ENCODE measurements around the gene MORN1. TPM values are rescaled to one million over a fixed set of nuclear protein-coding genes. Genes with fewer than 3 reads are reported as not detected.

The MORN1 gene
- total and polyA plus RNA-seq, 2 of the 8 experiments (the other 6 are each of a cell fraction or from before 2014, with no cell fraction given) = 5.0 to 9.1 TPM

DNA sequence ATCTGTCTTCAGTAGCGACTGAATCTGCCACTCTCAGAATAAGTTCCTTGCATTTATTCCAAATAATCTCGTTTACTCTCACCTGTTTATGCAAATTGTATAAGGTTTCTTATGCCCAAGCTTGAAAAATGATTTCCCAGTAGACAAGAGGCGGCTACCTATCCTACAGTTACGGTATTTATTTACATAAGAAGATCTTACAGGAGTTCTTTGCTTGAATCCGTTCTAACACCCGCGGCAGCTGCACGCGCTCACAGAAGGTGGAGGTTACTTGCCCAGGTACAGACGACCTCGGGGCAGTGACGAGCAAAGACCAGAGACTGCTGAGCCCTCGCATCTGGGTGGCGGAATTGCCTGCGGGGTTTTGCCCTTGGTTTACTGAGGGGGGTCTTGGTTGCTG is 83.4 kb downstream of the MORN1 start:
- Histone ChIP-seq H3K27ac (ENCODE audit: low read depth, low read length) (no peak overlapping the region), H2BK15ac (ENCODE audit: low read length) (no peak overlapping the region), H3K14ac (ENCODE audit: insufficient read length) (no peak overlapping the region), H2BK12ac (ENCODE audit: low read depth, low read length) (no peak overlapping the region), H2AFZ (ENCODE audit: low read length) (no peak overlapping the region), H2AK5ac (ENCODE audit: low read depth, low read length) (no peak overlapping the region), H2BK20ac (ENCODE audit: low read length) (no peak overlapping the region), H3K4me3 (ENCODE audit: extremely low read depth in 1 of 4, insufficient read depth in 2 of 4, low read depth in 3 of 4, low read length in 4 of 4) (no peak overlapping the region), H3K79me2 (ENCODE audit: control insufficient read depth in 1 of 2, insufficient read depth in 2 of 2, low read length in 2 of 2) (no peaks in the 10 kb centered on the region; a peak in 1 of 4 replicates), H2BK5ac (ENCODE audit: low read depth, low read length) (no peak overlapping the region), H3K23me2 (ENCODE audit: low read depth, low read length) (no peaks in the 10 kb centered on the region), H4K5ac (ENCODE audit: insufficient read length, low read depth, low read length) (no peak overlapping the region), H3K9me3 (ENCODE audit: insufficient read depth in 2 of 2, low read depth in 1 of 2, low read length in 1 of 2) (no peaks in the 10 kb centered on the region), H3K18ac (ENCODE audit: extremely low read depth, low read length) (no peak overlapping the region), H4K91ac (replicated peaks; ENCODE audit: insufficient read length, low read length) (no peak overlapping the region), H4K8ac (ENCODE audit: extremely low read depth, insufficient read depth, low read length) (no peak overlapping the region), H3K23ac (ENCODE audit: insufficient read length) (no peak overlapping the region), H3K9ac (replicated peaks in 1 of 4; ENCODE audit: extremely low read depth in 1 of 4, low read depth in 3 of 4, low read length in 3 of 4) (no peak overlapping the region), H3K4me2 (ENCODE audit: insufficient read depth in 1 of 2, low read depth in 2 of 2, low read length in 2 of 2) (no peak overlapping the region), H3K56ac (replicated peaks; ENCODE audit: insufficient read length, low read depth, low read length) (no peak overlapping the region), H3K4me1 (replicated peaks in 1 of 4; ENCODE audit: control insufficient read depth in 3 of 4, insufficient read depth in 4 of 4, low read length in 3 of 4) (peaks cover 4 to 20% (median 10%) of the 10 kb centered on the region in 4 experiments), H2BK120ac (replicated peaks; ENCODE audit: low read depth, low read length) (no peak overlapping the region), H4K20me1 (replicated peaks in 1 of 2; ENCODE audit: control insufficient read depth in 1 of 2, insufficient read depth in 2 of 2, low read length in 2 of 2) (peaks cover 5 to 13% of the 10 kb centered on the region in 2 experiments), H3K27me3 (replicated peaks in 1 of 4; ENCODE audit: control insufficient read depth in 3 of 4, extremely low read depth in 1 of 4, insufficient read depth in 3 of 4, low read length in 3 of 4) (no peaks in the 10 kb centered on the region), H3K4ac (replicated peaks; ENCODE audit: insufficient read length, low read depth, low read length) (no peak overlapping the region), H3K36me3 (ENCODE audit: control insufficient read depth in 2 of 4, insufficient read depth in 4 of 4, low read length in 3 of 4) (peaks cover 6 to 47% (median 29%) of the 10 kb centered on the region in 4 experiments; a peak in 6 of 8 replicates), H3K79me1 (ENCODE audit: low read depth, low read length) (no peaks in the 10 kb centered on the region; the same call in 1 of the 2 replicates)
- CTCF ChIA-PET (ENCODE audit: partially characterized antibody) = interaction anchor here (0.6 to 2.6 kb wide), 4 partner anchors 8 to 71 kb away, joined by 3 to 13 read pairs (median 4); no protein-coding TSS in a partner anchor
- DNase-seq (ENCODE audit: low read depth in 1 of 2, low spot score in 2 of 2) (no peak), FAIRE-seq (no peak)
- POLR2A ChIA-PET (ENCODE audit: partially characterized antibody) = interaction anchor here (1.1 kb wide), 1 partner anchor 117 kb away, joined by 5 read pairs; no protein-coding TSS in a partner anchor
- WGBS, 2 experiments (ENCODE audit: extremely low coverage in 1 of 2, insufficient coverage in 1 of 2, insufficient read length in 1 of 2, insufficient replicate concordance in 2 of 2, low coverage in 1 of 2, low lambda C conversion rate in 2 of 2, missing lambda C conversion rate in 1 of 2) = 94% methylated on average over 15 of the region's 15 CpGs; no CpG with 5 or more reads in 1 of the 2 experiments
- TF ChIP-seq POLR2A (IDR thresholded peaks at IDR 0.05; ENCODE audit: control extremely low read depth in 1 of 2, low read depth in 2 of 2, low read length in 2 of 2) (no peak), BACH1 (IDR thresholded peaks at IDR 0.05; ENCODE audit: low read length) (no peak), SIRT6 (IDR thresholded peaks at IDR 0.05; ENCODE audit: low read length) (no peak), JUND (IDR thresholded peaks at IDR 0.05; ENCODE audit: low read length) (no peak), SIX5 (IDR thresholded peaks at IDR 0.05; ENCODE audit: low read depth, low read length) (no peak), RXRA (IDR thresholded peaks at IDR 0.05; ENCODE audit: insufficient read depth, low read depth, low read length) (no peak), EGR1 (IDR thresholded peaks at IDR 0.05; ENCODE audit: borderline replicate concordance, low read depth, low read length) (no peak), RBBP5 (IDR thresholded peaks at IDR 0.05; ENCODE audit: borderline replicate concordance, low read depth, low read length) (no peak), HDAC2 (IDR thresholded peaks at IDR 0.05; ENCODE audit: borderline replicate concordance in 1 of 2, low read depth in 2 of 2, low read length in 2 of 2) (no peak), RAD21 (IDR thresholded peaks at IDR 0.05 in 1 of 2, conservative IDR thresholded peaks at IDR 0.05 in 1 of 2; ENCODE audit: low read depth in 2 of 2, low read length in 2 of 2) (no peak), CBX5 (IDR thresholded peaks at IDR 0.05; ENCODE audit: low read depth, low read length) (no peak), CHD2 (IDR thresholded peaks at IDR 0.05; ENCODE audit: low read length) (no peak), TCF12 (IDR thresholded peaks at IDR 0.05; ENCODE audit: low read depth, low read length) (no peak)
- TF ChIP-seq, protein P1, sequence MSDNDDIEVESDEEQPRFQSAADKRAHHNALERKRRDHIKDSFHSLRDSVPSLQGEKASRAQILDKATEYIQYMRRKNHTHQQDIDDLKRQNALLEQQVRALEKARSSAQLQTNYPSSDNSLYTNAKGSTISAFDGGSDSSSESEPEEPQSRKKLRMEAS (IDR thresholded peaks at IDR 0.05) = no peak

Measured in H1 (cell line).